Measurements from ENCODE around the gene NIP7. TPM values are rescaled to one million over a fixed set of nuclear protein-coding genes. Genes with fewer than 3 reads are reported as not detected.

NIP7 gene
- total and polyA plus RNA-seq, 2 of the 8 experiments (the other 6 are each of a cell fraction or from before 2014, with no cell fraction given) = 14.5 to 52.2 TPM

GRCh38 chr16:69311533-69312387, 27.8 kb upstream of the NIP7 start:
- Histone ChIP-seq H3K23ac (ENCODE audit: insufficient read length) (no peak overlapping the region), H3K9me3 (ENCODE audit: insufficient read depth in 2 of 2, low read depth in 1 of 2, low read length in 1 of 2) (no peaks in the 10 kb centered on the region), H2AK5ac (ENCODE audit: low read depth, low read length) (no peak overlapping the region), H4K8ac (ENCODE audit: extremely low read depth, insufficient read depth, low read length) (peak overlapping the region; percentile 96), H4K91ac (replicated peaks; ENCODE audit: insufficient read length, low read length) (no peak overlapping the region), H3K9ac (replicated peaks in 1 of 4; ENCODE audit: extremely low read depth in 1 of 4, low read depth in 3 of 4, low read length in 3 of 4) (peak overlapping the region; percentile 51 to 80 (median 60)), H3K27ac (ENCODE audit: low read depth, low read length) (0 out of 2 replicates have a peak overlapping the region, but pooled peaks have one; percentile 28), H3K18ac (ENCODE audit: extremely low read depth, low read length) (no peak overlapping the region; the same call in 1 of the 2 replicates), H2AFZ (ENCODE audit: low read length) (no peak overlapping the region), H4K20me1 (replicated peaks in 1 of 2; ENCODE audit: control insufficient read depth in 1 of 2, insufficient read depth in 2 of 2, low read length in 2 of 2) (peaks cover 5 to 6% of the 10 kb centered on the region in 2 experiments), H3K56ac (replicated peaks; ENCODE audit: insufficient read length, low read depth, low read length) (no peak overlapping the region), H2BK20ac (ENCODE audit: low read length) (no peak overlapping the region), H3K23me2 (ENCODE audit: low read depth, low read length) (0 out of 2 replicates have a peak, but pooled peaks cover 3% of the 10 kb centered on the region), H2BK120ac (replicated peaks; ENCODE audit: low read depth, low read length) (no peak overlapping the region), H3K14ac (ENCODE audit: insufficient read length) (no peak overlapping the region), H3K4me3 (ENCODE audit: extremely low read depth in 1 of 4, insufficient read depth in 2 of 4, low read depth in 3 of 4, low read length in 4 of 4) (peak overlapping the region; percentile 53 to 84 (median 78)), H4K5ac (ENCODE audit: insufficient read length, low read depth, low read length) (no peak overlapping the region), H3K79me1 (ENCODE audit: low read depth, low read length) (no peaks in the 10 kb centered on the region; the same call in 1 of the 2 replicates), H2BK15ac (ENCODE audit: low read length) (no peak overlapping the region), H3K79me2 (ENCODE audit: control insufficient read depth in 1 of 2, insufficient read depth in 2 of 2, low read length in 2 of 2) (peaks cover 0 to 15% of the 10 kb centered on the region in 2 experiments; a peak in 1 of 4 replicates), H3K4ac (replicated peaks; ENCODE audit: insufficient read length, low read depth, low read length) (no peak overlapping the region), H2BK12ac (ENCODE audit: low read depth, low read length) (no peak overlapping the region), H3K4me1 (replicated peaks in 1 of 4; ENCODE audit: control insufficient read depth in 3 of 4, insufficient read depth in 4 of 4, low read length in 3 of 4) (peaks cover 0 to 4% (median 3%) of the 10 kb centered on the region in 4 experiments; a peak in 4 of 7 replicates), H3K36me3 (ENCODE audit: control insufficient read depth in 2 of 4, insufficient read depth in 4 of 4, low read length in 3 of 4) (peaks cover 6 to 9% (median 7%) of the 10 kb centered on the region in 4 experiments; a peak in 5 of 8 replicates), H3K27me3 (replicated peaks in 1 of 4; ENCODE audit: control insufficient read depth in 3 of 4, extremely low read depth in 1 of 4, insufficient read depth in 3 of 4, low read length in 3 of 4) (no peaks in the 10 kb centered on the region), H2BK5ac (ENCODE audit: low read depth, low read length) (no peak overlapping the region), H3K4me2 (ENCODE audit: insufficient read depth in 1 of 2, low read depth in 2 of 2, low read length in 2 of 2) (peak overlapping the region; percentile 65 to 66)
- ChIA-PET CTCF (ENCODE audit: partially characterized antibody) (interaction anchor here (0.6 to 1.9 kb wide), 8 partner anchors 11 to 360 kb away, joined by 3 to 7 read pairs (median 3); partner anchors contain the start of gene PDF), POLR2A (ENCODE audit: partially characterized antibody) (interaction anchor here (0.5 to 24.8 kb wide), 3 partner anchors 25 to 275 kb away, joined by 3 to 497 read pairs (median 6); partner anchors contain the start of genes COG8, NIP7, PDF and TMED6)
- FAIRE-seq (no peak), DNase-seq (ENCODE audit: low read depth in 1 of 2, low spot score in 2 of 2) (peak in 1 of 2 experiments; percentile 77)
- WGBS, 2 experiments (ENCODE audit: extremely low coverage in 1 of 2, insufficient coverage in 1 of 2, insufficient read length in 1 of 2, insufficient replicate concordance in 2 of 2, low coverage in 1 of 2, low lambda C conversion rate in 2 of 2, missing lambda C conversion rate in 1 of 2) = 10% methylated on average over 28 of the region's 59 CpGs; no CpG with 5 or more reads in 1 of the 2 experiments
- TF ChIP-seq SIN3A (conservative IDR thresholded peaks at IDR 0.05 in 1 of 2, IDR thresholded peaks at IDR 0.05 in 1 of 2; ENCODE audit: low read depth in 1 of 2, low read length in 2 of 2) = peak; percentile 13 to 81; a peak in 1 of 4 replicates
- TF ChIP-seq CTCF (IDR thresholded peaks at IDR 0.05; ENCODE audit: control extremely low read depth in 1 of 3, insufficient read depth in 1 of 3, low read depth in 1 of 3, low read length in 3 of 3) = 0 out of 4 replicates have a peak, but pooled peaks of 1 of the 3 experiments have one; percentile 5
- peak; percentile 90 for TF ChIP-seq KDM4A (IDR thresholded peaks at IDR 0.05; ENCODE audit: low read depth, low read length, severe bottlenecking)
- TF ChIP-seq RAD21 (IDR thresholded peaks at IDR 0.05 in 1 of 2, conservative IDR thresholded peaks at IDR 0.05 in 1 of 2; ENCODE audit: low read depth in 2 of 2, low read length in 2 of 2) = 0 out of 4 replicates have a peak, but pooled peaks of 1 of the 2 experiments have one; percentile 5
- TF ChIP-seq KDM1A (IDR thresholded peaks at IDR 0.05; ENCODE audit: borderline replicate concordance, low read length) = 0 out of 2 replicates have a peak, but pooled peaks have one; percentile 26
- TF ChIP-seq RFX5 (IDR thresholded peaks at IDR 0.05; ENCODE audit: borderline replicate concordance, low read depth, low read length) = no peak
